Measurements from ENCODE around the gene SCG3. TPM values are rescaled to one million over a fixed set of nuclear protein-coding genes. Genes with fewer than 3 reads are reported as not detected.

SCG3 gene
- total RNA-seq, 1 experiment from 2014 or later = not detected

DNA sequence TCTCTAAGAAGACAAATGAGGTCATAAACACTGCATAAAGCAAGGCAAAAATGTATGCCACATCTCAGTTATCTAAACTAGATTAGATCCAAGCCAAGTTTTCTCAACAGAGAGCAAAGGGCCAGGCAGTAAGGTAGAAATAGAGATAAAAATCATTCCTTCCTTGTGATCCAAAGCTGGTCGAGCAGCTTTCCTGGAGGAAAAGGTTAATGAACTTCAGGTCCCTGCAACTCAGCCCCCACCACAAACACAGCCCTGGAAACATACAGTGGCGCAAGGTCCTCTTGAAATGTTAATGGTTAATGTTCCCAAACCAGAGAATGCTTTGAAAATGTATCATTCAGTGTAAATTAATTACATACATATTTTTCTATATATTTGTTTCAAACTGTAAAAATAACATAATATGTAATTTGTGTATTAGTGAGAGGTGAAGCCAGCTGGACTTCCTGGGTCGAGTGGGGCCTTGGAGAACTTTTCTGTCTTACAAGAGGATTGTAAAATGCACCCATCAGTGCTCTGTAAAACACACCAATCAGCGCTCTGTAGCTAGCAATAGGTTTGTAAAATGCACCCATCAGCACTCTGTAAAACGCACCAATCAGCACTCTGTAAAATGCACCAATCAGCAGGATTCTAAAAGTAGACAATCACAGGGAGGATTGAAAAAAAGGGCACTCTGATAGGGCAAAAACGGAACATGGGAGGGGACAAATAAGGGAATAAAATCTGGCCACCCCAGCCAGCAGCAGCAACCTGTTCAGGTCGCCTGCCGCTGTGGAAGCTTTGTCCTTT, 39.1 kb downstream of the SCG3 start:
- no TSS peak for BruUV-seq (replicated peaks)
- H3K9me3 ChIP-seq (ENCODE audit: insufficient read depth, low read depth) = no peaks in the 10 kb centered on the region
- H3K9me2 ChIP-seq (ENCODE audit: insufficient read depth) = no peaks in the 10 kb centered on the region
- CTCF ChIA-PET = no interaction called here
- POLR2A ChIA-PET (ENCODE audit: unreplicated experiment) = no interaction called here
- TF ChIP-seq EZH2 (IDR thresholded peaks at IDR 0.05; ENCODE audit: low read depth) = no peak
- TF ChIP-seq, protein P1, sequence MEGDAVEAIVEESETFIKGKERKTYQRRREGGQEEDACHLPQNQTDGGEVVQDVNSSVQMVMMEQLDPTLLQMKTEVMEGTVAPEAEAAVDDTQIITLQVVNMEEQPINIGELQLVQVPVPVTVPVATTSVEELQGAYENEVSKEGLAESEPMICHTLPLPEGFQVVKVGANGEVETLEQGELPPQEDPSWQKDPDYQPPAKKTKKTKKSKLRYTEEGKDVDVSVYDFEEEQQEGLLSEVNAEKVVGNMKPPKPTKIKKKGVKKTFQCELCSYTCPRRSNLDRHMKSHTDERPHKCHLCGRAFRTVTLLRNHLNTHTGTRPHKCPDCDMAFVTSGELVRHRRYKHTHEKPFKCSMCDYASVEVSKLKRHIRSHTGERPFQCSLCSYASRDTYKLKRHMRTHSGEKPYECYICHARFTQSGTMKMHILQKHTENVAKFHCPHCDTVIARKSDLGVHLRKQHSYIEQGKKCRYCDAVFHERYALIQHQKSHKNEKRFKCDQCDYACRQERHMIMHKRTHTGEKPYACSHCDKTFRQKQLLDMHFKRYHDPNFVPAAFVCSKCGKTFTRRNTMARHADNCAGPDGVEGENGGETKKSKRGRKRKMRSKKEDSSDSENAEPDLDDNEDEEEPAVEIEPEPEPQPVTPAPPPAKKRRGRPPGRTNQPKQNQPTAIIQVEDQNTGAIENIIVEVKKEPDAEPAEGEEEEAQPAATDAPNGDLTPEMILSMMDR (conservative IDR thresholded peaks at IDR 0.05) = no peak
- H2AFZ ChIP-seq = no peak overlapping the region
- no peaks in the 10 kb centered on the region for H3K27me3 ChIP-seq (ENCODE audit: insufficient read depth, low read depth)
- H4K20me1 ChIP-seq (ENCODE audit: insufficient read depth) = no peaks in the 10 kb centered on the region
- H3K4me3 ChIP-seq = no peak overlapping the region
- H3K36me3 ChIP-seq (ENCODE audit: low read depth) = no peaks in the 10 kb centered on the region
- no peaks in the 10 kb centered on the region for H3K4me1 ChIP-seq (replicated peaks; ENCODE audit: insufficient read depth)
- no peak for DNase-seq
- H3K27ac ChIP-seq = no peak overlapping the region
- intact Hi-C loops (cut with micrococcal nuclease; ENCODE audit: unreplicated experiment) = no loop called here
- H3F3A ChIP-seq (ENCODE audit: insufficient read depth, low read depth) = no peaks in the 10 kb centered on the region
- H3K4me2 ChIP-seq = no peak overlapping the region
- no peaks in the 10 kb centered on the region for H3K79me2 ChIP-seq (ENCODE audit: low read depth)

DNA sequence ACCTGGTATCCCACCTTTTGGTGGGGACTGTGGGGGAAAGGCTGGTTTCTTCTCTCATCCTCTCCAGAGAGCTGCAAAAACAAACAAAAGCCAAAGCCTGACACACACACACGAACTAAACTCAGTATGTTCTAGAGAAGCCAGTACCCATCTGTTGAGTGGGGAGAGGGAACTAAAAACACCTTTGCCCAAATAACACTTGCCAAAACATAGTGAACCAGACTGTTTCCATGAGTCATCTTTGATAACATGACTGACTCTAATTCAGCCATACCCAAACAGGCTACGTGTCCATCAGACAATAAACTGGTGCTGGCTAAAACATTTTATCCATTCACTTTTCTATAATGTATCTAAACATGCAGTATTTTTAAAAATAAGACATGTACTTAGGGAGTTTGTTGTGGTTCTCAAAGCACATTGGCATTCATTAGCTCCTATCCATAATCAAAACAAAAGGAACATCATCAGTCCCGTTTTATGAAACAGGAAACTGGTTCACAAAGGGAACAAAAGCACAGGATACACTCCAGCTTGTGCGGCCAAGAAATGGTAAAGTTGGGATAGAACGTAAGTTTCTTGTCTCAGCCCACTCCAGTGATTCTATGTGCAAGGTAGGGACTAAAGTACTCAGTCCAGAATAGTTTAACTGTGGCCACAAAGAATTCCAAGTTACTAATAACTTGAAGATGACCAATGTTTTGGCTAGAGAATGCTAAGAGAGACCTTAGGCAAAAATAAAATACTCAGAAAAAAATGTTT, 40.1 kb downstream of the SCG3 start:
- H3K4me2 ChIP-seq = no peak overlapping the region
- no peaks in the 10 kb centered on the region for H3K9me3 ChIP-seq (ENCODE audit: insufficient read depth, low read depth)
- CTCF ChIA-PET = no interaction called here

DNA sequence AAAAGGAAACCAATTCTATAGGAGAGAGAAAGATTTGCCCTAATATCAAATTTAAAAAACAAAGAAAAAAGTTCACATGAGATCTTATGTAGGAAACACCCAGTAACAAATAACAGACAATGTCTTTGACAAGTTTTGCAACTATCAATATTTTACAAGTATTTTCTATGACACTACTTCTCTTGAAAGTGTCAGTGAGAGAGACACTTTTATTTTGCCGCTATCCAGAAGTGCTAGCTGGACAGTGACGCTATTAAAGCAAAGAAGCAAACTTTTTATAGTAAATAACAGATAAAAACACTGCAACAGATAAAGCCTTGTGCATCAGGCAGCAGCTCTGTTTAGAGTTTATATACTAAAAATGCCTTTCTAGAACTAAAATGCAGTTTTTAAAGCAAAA, 42.9 kb downstream of the SCG3 start:
- TF ChIP-seq, protein P1 (conservative IDR thresholded peaks at IDR 0.05) = no peak
- no peak for TF ChIP-seq EZH2 (IDR thresholded peaks at IDR 0.05; ENCODE audit: low read depth)
- no peak overlapping the region for H3K4me2 ChIP-seq

More for the DNA sequence above, 40.1 kb downstream of the SCG3 start:
- DNase-seq = no peak
- H3K36me3 ChIP-seq (ENCODE audit: low read depth) = no peaks in the 10 kb centered on the region
- no peaks in the 10 kb centered on the region for H3K27me3 ChIP-seq (ENCODE audit: insufficient read depth, low read depth)
- no peaks in the 10 kb centered on the region for H3F3A ChIP-seq (ENCODE audit: insufficient read depth, low read depth)
- no TSS peak for BruUV-seq (replicated peaks)
- no peaks in the 10 kb centered on the region for H3K9me2 ChIP-seq (ENCODE audit: insufficient read depth)
- POLR2A ChIA-PET (ENCODE audit: unreplicated experiment) = no interaction called here
- H3K79me2 ChIP-seq (ENCODE audit: low read depth) = no peaks in the 10 kb centered on the region
- H3K4me3 ChIP-seq = no peak overlapping the region
- no peak overlapping the region for H3K27ac ChIP-seq
- H3K4me1 ChIP-seq (replicated peaks; ENCODE audit: insufficient read depth) = 0 out of 2 replicates have a peak, but pooled peaks cover 5% of the 10 kb centered on the region
- H2AFZ ChIP-seq = no peak overlapping the region
- intact Hi-C loops (cut with micrococcal nuclease; ENCODE audit: unreplicated experiment) = no loop called here
- no peaks in the 10 kb centered on the region for H4K20me1 ChIP-seq (ENCODE audit: insufficient read depth)
- no peak for TF ChIP-seq EZH2 (IDR thresholded peaks at IDR 0.05; ENCODE audit: low read depth)

More for the DNA sequence above, 42.9 kb downstream of the SCG3 start:
- ChIA-PET POLR2A (ENCODE audit: unreplicated experiment) (no interaction called here), CTCF (no interaction called here)
- no peak overlapping the region for H3K4me3 ChIP-seq
- H3K4me1 ChIP-seq (replicated peaks; ENCODE audit: insufficient read depth) = peaks cover 15% of the 10 kb centered on the region; the same call in 1 of the 2 replicates
- peaks cover 8% of the 10 kb centered on the region; the same call in 1 of the 2 replicates for H3F3A ChIP-seq (ENCODE audit: insufficient read depth, low read depth)
- no TSS peak for BruUV-seq (replicated peaks)
- H3K9me2 ChIP-seq (ENCODE audit: insufficient read depth) = no peaks in the 10 kb centered on the region
- no peaks in the 10 kb centered on the region for H4K20me1 ChIP-seq (ENCODE audit: insufficient read depth)
- H3K79me2 ChIP-seq (ENCODE audit: low read depth) = no peaks in the 10 kb centered on the region
- H2AFZ ChIP-seq = no peak overlapping the region
- intact Hi-C loops (cut with micrococcal nuclease; ENCODE audit: unreplicated experiment) = no loop called here
- no peak for DNase-seq
- no peak overlapping the region for H3K27ac ChIP-seq
- no peaks in the 10 kb centered on the region for H3K9me3 ChIP-seq (ENCODE audit: insufficient read depth, low read depth)
- H3K36me3 ChIP-seq (ENCODE audit: low read depth) = no peaks in the 10 kb centered on the region
- no peaks in the 10 kb centered on the region for H3K27me3 ChIP-seq (ENCODE audit: insufficient read depth, low read depth)

All from PC-9 (cell line).